Activated CD4-positive, alpha-beta memory T cell treated with anti-CD3 and anti-CD28 coated beads, Interleukin-2, amount 10 ng/mL, durations not matched to agents 7 days and 5 days (primary cell): ENCODE results near the gene ATAD2B. TPM values are rescaled to one million over a fixed set of nuclear protein-coding genes. Genes with fewer than 3 reads are reported as not detected.

Experiments
- CTCF ChIA-PET: fragments of 350-600 bp; sonication (Branson Sonifier 250); formaldehyde crosslinking; loops from one replicate; lab custom pipeline; 2021; ENCODE audit warnings: antibody characterized with exemption, inconsistent platforms; lab: Charles Lee
- POLR2A ChIA-PET: fragments of 350-600 bp; sonication (Branson Sonifier 250); formaldehyde crosslinking; loops from one replicate; lab custom pipeline; 2021; ENCODE audit warnings: antibody characterized with exemption; lab: Charles Lee
- DNase-seq: peaks from one replicate; pipeline ENCODE4 v3.0.0-alpha.2; 2020
- H3K27ac Mint-ChIP-seq: one replicate; pipeline ENCODE4 v1.8.0; 2021; ENCODE audit warnings: mild to moderate bottlenecking, mixed read lengths
- H3K27me3 Mint-ChIP-seq: one replicate; pipeline ENCODE4 v1.8.0; 2021; ENCODE audit warnings: mixed read lengths
- H3K36me3 Mint-ChIP-seq: one replicate; pipeline ENCODE4 v1.8.0; 2021; ENCODE audit warnings: low read depth, mixed read lengths
- H3K4me1 Mint-ChIP-seq: one replicate; pipeline ENCODE4 v1.8.0; 2021; ENCODE audit warnings: mixed read lengths
- H3K4me3 Mint-ChIP-seq: one replicate; pipeline ENCODE4 v1.8.0; 2021; ENCODE audit warnings: mild to moderate bottlenecking, mixed read lengths
- H3K9me3 Mint-ChIP-seq: one replicate; pipeline ENCODE4 v1.8.0; 2021; ENCODE audit warnings: mixed read lengths
- total RNA-seq, 2 experiments: library from RNA; stranded (reverse); gene quantifications; one replicate each; pipeline ENCODE4 v1.2.3, GENCODE V29; 2021

Gene ATAD2B
- total RNA-seq, 2 experiments from 2014 or later, result 17.6 to 19.5 TPM

GRCh38 chr2:23939987-23940717 is 13.2 kb upstream of the ATAD2B start, which contains the start of gene UBXN2A:
UBXN2A (plus strand) TSS chr2:23940463; CDS start chr2:23958315, 17,852 bp downstream.
- Mint-ChIP-seq H3K27me3 (peaks cover 13% of the 10 kb centered on the region), H3K9me3 (no peaks in the 10 kb centered on the region), H3K36me3 (peaks cover 7% of the 10 kb centered on the region), H3K27ac (peak within 1 kb of the TSS; percentile 84), H3K4me3 (peak within 1 kb of the TSS; percentile 92), H3K4me1 (peaks cover 24% of the 10 kb centered on the region)
- POLR2A ChIA-PET, result interaction anchor here (0.6 to 8.6 kb wide), 13 partner anchors 9 to 420 kb away, joined by 3 to 188 read pairs (median 4); partner anchors contain the start of genes ATAD2B, ITSN2, SF3B6 and WDCP
- peak; percentile 81 for DNase-seq
- CTCF ChIA-PET, result interaction anchor here (0.7 to 3.6 kb wide), 4 partner anchors 14 to 133 kb away, joined by 3 to 48 read pairs (median 3); partner anchors contain the start of gene ATAD2B

GRCh38 chr2:23934259-23934658 is 7.3 kb upstream of the ATAD2B start:
- no peaks in the 10 kb centered on the region for H3K9me3 Mint-ChIP-seq
- H3K4me1 Mint-ChIP-seq, result peaks cover 4% of the 10 kb centered on the region
- no peaks in the 10 kb centered on the region for H3K36me3 Mint-ChIP-seq
- peaks cover 11% of the 10 kb centered on the region for H3K27me3 Mint-ChIP-seq
- POLR2A ChIA-PET, result interaction anchor here (1.2 kb wide), 1 partner anchor 8 kb away, joined by 5 read pairs; the partner anchor contains the start of gene ATAD2B
- no peak for DNase-seq
- no peak overlapping the region for H3K4me3 Mint-ChIP-seq
- CTCF ChIA-PET, result interaction anchor here (0.9 kb wide), 1 partner anchor 109 kb away, joined by 3 read pairs; no protein-coding TSS in a partner anchor
- H3K27ac Mint-ChIP-seq, result no peak overlapping the region

- Mint-ChIP-seq H3K36me3 (peaks cover 7% of the 10 kb centered on the region), H3K27ac (peak overlapping the region; percentile 94), H3K9me3 (no peaks in the 10 kb centered on the region), H3K27me3 (peaks cover 6% of the 10 kb centered on the region), H3K4me3 (peak overlapping the region; percentile 96), H3K4me1 (peaks cover 34% of the 10 kb centered on the region)
- CTCF ChIA-PET, result interaction anchor here (0.9 to 4.5 kb wide), 29 partner anchors 8 to 432 kb away, joined by 3 to 63 read pairs (median 6); partner anchors contain the start of genes SF3B6, TP53I3, UBXN2A and WDCP
- POLR2A ChIA-PET, result interaction anchor here (0.7 to 6.1 kb wide), 36 partner anchors 8 to 867 kb away, joined by 3 to 188 read pairs (median 5); partner anchors contain the start of genes CENPO, FAM228B, FKBP1B and ITSN2
- DNase-seq, result peak; percentile 45
Measured at GRCh38 chr2:23926290-23926749, 603 bp downstream of the ATAD2B start.

GRCh38 chr2:23925702-23926289 is 1.1 kb downstream of the ATAD2B start:
- POLR2A ChIA-PET, result interaction anchor here (0.7 to 6.1 kb wide), 30 partner anchors 8 to 867 kb away, joined by 3 to 188 read pairs (median 5); partner anchors contain the start of genes CENPO, FAM228B, FKBP1B and ITSN2

GRCh38 chr2:23924589-23925359 is 2.1 kb downstream of the ATAD2B start:
- Mint-ChIP-seq H3K4me3 (peak overlapping the region; percentile 96), H3K36me3 (peaks cover 7% of the 10 kb centered on the region), H3K27me3 (peaks cover 6% of the 10 kb centered on the region), H3K4me1 (peaks cover 34% of the 10 kb centered on the region), H3K27ac (no peak overlapping the region), H3K9me3 (no peaks in the 10 kb centered on the region)
- no peak for DNase-seq
- ChIA-PET CTCF (interaction anchor here (3.2 to 4.5 kb wide), 4 partner anchors 16 to 159 kb away, joined by 20 to 63 read pairs (median 55); partner anchors contain the start of genes TP53I3, UBXN2A and WDCP), POLR2A (interaction anchor here (1.2 to 6.1 kb wide), 11 partner anchors 17 to 868 kb away, joined by 3 to 188 read pairs (median 6); partner anchors contain the start of genes CENPO, ITSN2, PTRHD1 and SF3B6)

More at GRCh38 chr2:23925702-23926289, 1.1 kb downstream of the ATAD2B start:
- H3K27ac Mint-ChIP-seq, result peak overlapping the region; percentile 94
- CTCF ChIA-PET, result interaction anchor here (0.9 to 4.5 kb wide), 13 partner anchors 12 to 433 kb away, joined by 3 to 63 read pairs (median 17); partner anchors contain the start of genes SF3B6, TP53I3, UBXN2A and WDCP
- H3K27me3 Mint-ChIP-seq, result peaks cover 6% of the 10 kb centered on the region
- peak overlapping the region; percentile 96 for H3K4me3 Mint-ChIP-seq
- no peaks in the 10 kb centered on the region for H3K9me3 Mint-ChIP-seq
- peak; percentile 74 for DNase-seq
- peaks cover 34% of the 10 kb centered on the region for H3K4me1 Mint-ChIP-seq
- H3K36me3 Mint-ChIP-seq, result peaks cover 7% of the 10 kb centered on the region

- H3K27ac Mint-ChIP-seq, result no peak overlapping the region
- H3K9me3 Mint-ChIP-seq, result no peaks in the 10 kb centered on the region
- DNase-seq, result no peak
- H3K4me1 Mint-ChIP-seq, result peaks cover 20% of the 10 kb centered on the region
- H3K4me3 Mint-ChIP-seq, result no peak overlapping the region
- ChIA-PET CTCF (interaction anchor here (2.2 kb wide), 1 partner anchor 8 kb away, joined by 5 read pairs; the partner anchor contains the start of gene ATAD2B), POLR2A (no interaction called here)
- H3K36me3 Mint-ChIP-seq, result no peaks in the 10 kb centered on the region
- H3K27me3 Mint-ChIP-seq, result no peaks in the 10 kb centered on the region
Measured at GRCh38 chr2:23918837-23919489, 8.0 kb downstream of the ATAD2B start.

GRCh38 chr2:23916727-23917405 is 10.1 kb downstream of the ATAD2B start:
- H3K4me3 Mint-ChIP-seq, result no peak overlapping the region
- no peaks in the 10 kb centered on the region for H3K27me3 Mint-ChIP-seq
- DNase-seq, result no peak
- no peaks in the 10 kb centered on the region for H3K36me3 Mint-ChIP-seq
- POLR2A ChIA-PET, result interaction anchor here (1.6 kb wide), 1 partner anchor 10 kb away, joined by 9 read pairs; the partner anchor contains the start of gene ATAD2B
- no peak overlapping the region for H3K27ac Mint-ChIP-seq
- no peaks in the 10 kb centered on the region for H3K9me3 Mint-ChIP-seq
- CTCF ChIA-PET, result interaction anchor here (2.2 kb wide), 1 partner anchor 10 kb away, joined by 5 read pairs; the partner anchor contains the start of gene ATAD2B
- H3K4me1 Mint-ChIP-seq, result peaks cover 15% of the 10 kb centered on the region

GRCh38 chr2:23915327-23915726 is 11.6 kb downstream of the ATAD2B start:
- ChIA-PET POLR2A (interaction anchor here (1.1 kb wide), 1 partner anchor 11 kb away, joined by 5 read pairs; no protein-coding TSS in a partner anchor), CTCF (interaction anchor here (2.0 kb wide), 1 partner anchor 12 kb away, joined by 6 read pairs; the partner anchor contains the start of gene ATAD2B)
- Mint-ChIP-seq H3K4me3 (no peak overlapping the region), H3K9me3 (no peaks in the 10 kb centered on the region), H3K27ac (no peak overlapping the region), H3K36me3 (no peaks in the 10 kb centered on the region), H3K4me1 (peaks cover 15% of the 10 kb centered on the region), H3K27me3 (no peaks in the 10 kb centered on the region)
- no peak for DNase-seq

GRCh38 chr2:23912054-23912453 is 14.9 kb downstream of the ATAD2B start:
- POLR2A ChIA-PET, result no interaction called here
- no peaks in the 10 kb centered on the region for H3K36me3 Mint-ChIP-seq
- no peaks in the 10 kb centered on the region for H3K27me3 Mint-ChIP-seq
- peaks cover 10% of the 10 kb centered on the region for H3K4me1 Mint-ChIP-seq
- no peak overlapping the region for H3K4me3 Mint-ChIP-seq
- no peak for DNase-seq
- no peak overlapping the region for H3K27ac Mint-ChIP-seq
- CTCF ChIA-PET, result interaction anchor here (0.7 to 1.4 kb wide), 2 partner anchors 15 to 419 kb away, joined by 3 to 5 read pairs; partner anchors contain the start of gene ATAD2B
- H3K9me3 Mint-ChIP-seq, result no peaks in the 10 kb centered on the region

- no peaks in the 10 kb centered on the region for H3K27me3 Mint-ChIP-seq
- ChIA-PET CTCF (interaction anchor here (0.7 kb wide), 1 partner anchor 20 kb away, joined by 3 read pairs; no protein-coding TSS in a partner anchor), POLR2A (no interaction called here)
- H3K27ac Mint-ChIP-seq, result no peak overlapping the region
- no peak overlapping the region for H3K4me3 Mint-ChIP-seq
- no peaks in the 10 kb centered on the region for H3K9me3 Mint-ChIP-seq
- DNase-seq, result no peak
- H3K36me3 Mint-ChIP-seq, result no peaks in the 10 kb centered on the region
- peaks cover 7% of the 10 kb centered on the region for H3K4me1 Mint-ChIP-seq
Measured at GRCh38 chr2:23905155-23905554, 21.8 kb downstream of the ATAD2B start.
